Liver (tissue), 9 donors: ENCODE results near the gene GTPBP1. TPM values are rescaled to one million over a fixed set of nuclear protein-coding genes. Genes with fewer than 3 reads are reported as not detected.

Experiments used
- DNase-seq: peaks from one replicate; pipeline ENCODE4 v3.0.0-alpha.2; 2017; ENCODE audit warnings: low spot score
- H3K27ac ChIP-seq, 2 donors: one replicate each; pipeline ENCODE4 v1.7.0; 2013; ENCODE audit warnings: inconsistent platforms in 2 of 2, low read length in 2 of 2, control low read depth in 1 of 2, low read depth in 1 of 2, mild to moderate bottlenecking in 1 of 2
- H3K27me3 ChIP-seq, 4 donors: one replicate each; pipeline versions ENCODE4 v1.6.1 to v1.7.0; 2013; ENCODE audit warnings: low read length in 3 of 4, inconsistent platforms in 1 of 4, mild to moderate bottlenecking in 1 of 4, moderate library complexity in 1 of 4; ENCODE audit not compliant: control insufficient read depth in 4 of 4, insufficient read depth in 4 of 4
- H3K36me3 ChIP-seq, 4 donors: one replicate each; pipeline versions ENCODE4 v1.6.1 to v1.7.0; 2013; ENCODE audit warnings: low read length in 3 of 4, mild to moderate bottlenecking in 3 of 4, low read depth in 1 of 4, moderate library complexity in 1 of 4; ENCODE audit not compliant: control insufficient read depth in 4 of 4, insufficient read depth in 3 of 4
- H3K4me1 ChIP-seq, 4 donors: one replicate each; pipeline versions ENCODE4 v1.6.1 to v1.7.0; 2013; ENCODE audit warnings: low read length in 3 of 4, mild to moderate bottlenecking in 3 of 4, moderate library complexity in 1 of 4; ENCODE audit not compliant: control insufficient read depth in 4 of 4, insufficient read depth in 4 of 4
- H3K4me3 ChIP-seq, 3 donors: one replicate each; pipeline versions ENCODE4 v1.6.1 to v1.7.0; 2013; ENCODE audit warnings: low read length in 3 of 3, control low read depth in 1 of 3, low read depth in 1 of 3, mild to moderate bottlenecking in 1 of 3
- H3K9ac ChIP-seq, 2 donors: one replicate each; pipeline ENCODE4 v1.7.0; 2013; ENCODE audit warnings: low read length in 2 of 2, mild to moderate bottlenecking in 2 of 2, moderate library complexity in 2 of 2, control low read depth in 1 of 2, low read depth in 1 of 2
- H3K9me3 ChIP-seq, 4 donors: one replicate each; pipeline versions ENCODE4 v1.6.1 to v1.7.0; 2013; ENCODE audit warnings: low read length in 3 of 4; ENCODE audit not compliant: control insufficient read depth in 4 of 4
- ATF3 ChIP-seq: IDR thresholded peaks from 2 replicates; pipeline ENCODE4 v1.6.1; 2016; ENCODE audit warnings: antibody characterized with exemption
- CTCF ChIP-seq: fragments of 150-350 bp; IDR thresholded peaks from 2 replicates; pipeline ENCODE4 v1.5.1; 2017; ENCODE audit warnings: improper control_type of control experiment, low read depth, low read length; ENCODE audit not compliant: missing input control
- EGR1 ChIP-seq, 2 donors: IDR thresholded peaks; 2 replicates each; pipeline ENCODE4 v1.6.1; 2016 to 2018; ENCODE audit warnings: antibody characterized with exemption in 2 of 2, low read depth in 2 of 2
- FOXA1 ChIP-seq: IDR thresholded peaks from 2 replicates; pipeline ENCODE4 v1.6.1; 2016; ENCODE audit warnings: antibody characterized with exemption
- FOXA2 ChIP-seq: IDR thresholded peaks from 2 replicates; pipeline ENCODE4 v1.6.1; 2016; ENCODE audit warnings: antibody characterized with exemption
- GABPA ChIP-seq, 2 donors: IDR thresholded peaks in 1 of 2; conservative IDR thresholded peaks in 1 of 2; 2 replicates each; pipeline ENCODE4 v1.6.1; 2016; ENCODE audit warnings: antibody characterized with exemption in 2 of 2, mild to moderate bottlenecking in 1 of 2, moderate library complexity in 1 of 2
- HNF4A ChIP-seq, 2 donors: conservative IDR thresholded peaks; 2 replicates each; pipeline ENCODE4 v1.6.1; 2016; ENCODE audit warnings: antibody characterized with exemption in 2 of 2, mild to moderate bottlenecking in 2 of 2
- HNF4G ChIP-seq: IDR thresholded peaks from 2 replicates; pipeline ENCODE4 v1.6.1; 2016; ENCODE audit warnings: antibody characterized with exemption
- JUND ChIP-seq, 2 donors: IDR thresholded peaks; 2 replicates each; pipeline ENCODE4 v1.6.1; 2016; ENCODE audit warnings: antibody characterized with exemption in 2 of 2
- MAX ChIP-seq: IDR thresholded peaks from 2 replicates; pipeline ENCODE4 v1.6.1; 2016; ENCODE audit warnings: antibody characterized with exemption
- NR2F2 ChIP-seq: IDR thresholded peaks from 2 replicates; pipeline ENCODE4 v1.6.1; 2016; ENCODE audit warnings: antibody characterized with exemption
- RAD21 ChIP-seq, 2 donors: IDR thresholded peaks; 2 replicates each; pipeline ENCODE4 v1.6.1; 2016; ENCODE audit warnings: antibody characterized with exemption in 2 of 2, mild to moderate bottlenecking in 2 of 2
- REST ChIP-seq: IDR thresholded peaks from 2 replicates; pipeline ENCODE4 v1.6.1; 2016; ENCODE audit warnings: antibody characterized with exemption, mild to moderate bottlenecking
- RXRA ChIP-seq, 2 donors: IDR thresholded peaks; 2 replicates each; pipeline ENCODE4 v1.6.1; 2017 to 2018; ENCODE audit warnings: antibody characterized with exemption in 2 of 2, mild to moderate bottlenecking in 1 of 2
- SP1 ChIP-seq: IDR thresholded peaks from 2 replicates; pipeline ENCODE4 v1.6.1; 2018; ENCODE audit warnings: antibody characterized with exemption, mild to moderate bottlenecking
- TAF1 ChIP-seq: conservative IDR thresholded peaks from 2 replicates; pipeline ENCODE4 v1.6.1; 2016; ENCODE audit warnings: antibody characterized with exemption, mild to moderate bottlenecking
- YY1 ChIP-seq: IDR thresholded peaks from 2 replicates; pipeline ENCODE4 v1.6.1; 2016; ENCODE audit warnings: antibody characterized with exemption, mild to moderate bottlenecking
- ZBTB33 ChIP-seq: IDR thresholded peaks from 2 replicates; pipeline ENCODE4 v1.6.1; 2016; ENCODE audit warnings: antibody characterized with exemption
- WGBS: extraction: QIAGEN DNeasy Blood & Tissue Kit; methylation state at CpG from one replicate; pipeline ENCODE4 v1.1.7; 2013; 5-methylcytosine and 5-hydroxymethylcytosine counted together
- polyA plus RNA-seq, 2 donors: library from polyadenylated mRNA; stranded (reverse) in 1 of 2; unstranded in 1 of 2; fragments of 200-250 nt in 1 of 2; fragments of >200 nt in 1 of 2; fragmentation: Nextera tagmentation in 1 of 2; extraction: Ambion mirVana in 1 of 2; gene quantifications; one replicate each; pipeline versions ENCODE4 v1.2.1 to v1.2.3, GENCODE V29; 2013 to 2015
- total RNA-seq, 2 donors: library from RNA; depleted of rRNA; stranded (reverse); fragments of >200 nt; gene quantifications; one replicate each; pipeline ENCODE4 v1.2.3, GENCODE V29; 2014
- donor health status: healthy.
- donor health status: healthy.
- donor health status: healthy.
- donor health status: healthy.
- donor health status: healthy.

GTPBP1 gene
- total and polyA plus RNA-seq, 4 donors = 5.3 to 56.3 (median 16.1) TPM

DNA sequence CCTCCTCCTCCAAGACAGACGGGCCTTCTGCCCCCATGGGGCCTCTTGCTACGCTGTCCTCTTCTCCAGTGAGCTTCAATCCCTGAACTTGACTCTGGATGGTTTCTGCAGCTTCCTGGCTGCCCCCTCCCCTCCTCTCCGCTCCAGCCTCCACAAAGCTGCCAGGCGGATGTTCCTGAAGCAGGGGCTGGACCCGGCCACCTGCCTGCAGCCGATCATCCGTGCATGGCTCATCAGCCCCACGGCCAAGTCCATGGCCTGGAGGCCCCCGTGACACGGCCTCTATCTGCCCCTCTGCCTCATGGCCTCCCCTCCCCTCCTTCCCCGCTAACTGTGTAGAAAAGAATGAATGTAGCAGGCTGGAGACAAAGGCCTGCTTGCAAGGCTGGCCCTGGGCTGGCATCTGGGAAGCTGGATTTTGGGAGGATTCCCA, 56.8 kb downstream of the GTPBP1 start:
- Histone ChIP-seq H3K27me3 (no peaks in the 10 kb centered on the region), H3K4me1 (peaks cover 0 to 11% (median 0%) of the 10 kb centered on the region in 4 donors), H3K9me3 (no peaks in the 10 kb centered on the region), H3K9ac (no peak overlapping the region), H3K27ac (no peak overlapping the region), H3K36me3 (no peaks in the 10 kb centered on the region), H3K4me3 (no peak overlapping the region)
- DNase-seq = no peak
- WGBS = 88% methylated on average over 11 of the region's 11 CpGs
- no peak for TF ChIP-seq REST
- TF ChIP-seq NR2F2 = no peak
- TF ChIP-seq RAD21 (IDR thresholded peaks at IDR 0.05) = no peak
- no peak for TF ChIP-seq SP1
- TF ChIP-seq YY1 = no peak
- no peak for TF ChIP-seq MAX
- no peak for TF ChIP-seq RXRA (IDR thresholded peaks at IDR 0.05)
- TF ChIP-seq FOXA1 = no peak
- no peak for TF ChIP-seq CTCF
- no peak for TF ChIP-seq TAF1
- no peak for TF ChIP-seq EGR1 (IDR thresholded peaks at IDR 0.05; ENCODE audit: low read depth in 2 of 2)
- TF ChIP-seq HNF4G = no peak
- no peak for TF ChIP-seq ATF3
- TF ChIP-seq HNF4A (conservative IDR thresholded peaks at IDR 0.05) = no peak
- TF ChIP-seq JUND (IDR thresholded peaks at IDR 0.05) = no peak
- TF ChIP-seq GABPA (IDR thresholded peaks at IDR 0.05 in 1 of 2, conservative IDR thresholded peaks at IDR 0.05 in 1 of 2) = no peak
- no peak for TF ChIP-seq ZBTB33
- TF ChIP-seq FOXA2 = no peak
